AG09319 (cell line): ENCODE results near the gene PKP3.
A peak's percentile ranks its signal among the peaks of the same experiment; 100 is the strongest.

Source experiments
- DNase-seq: peaks from one replicate; pipeline ENCODE4 v3.0.0-alpha.2; 2010; ENCODE audit warnings: low read depth; ENCODE audit errors: extremely low read depth
- CTCF ChIP-seq: IDR thresholded peaks from 2 replicates; pipeline ENCODE4 v1.5.1; 2011; ENCODE audit warnings: low read depth, mild to moderate bottlenecking, inconsistent platforms, low read length, moderate library complexity

PKP3 gene

GRCh38 chr11:442611-443081 is 48.6 kb downstream of the PKP3 start:
- no peak for TF ChIP-seq CTCF
- DNase-seq: no peak

GRCh38 chr11:443542-444199 is 49.7 kb downstream of the PKP3 start:
- DNase-seq: no peak
- TF ChIP-seq CTCF: no peak

- TF ChIP-seq CTCF: no peak
- DNase-seq: no peak
These were observed 50.6 kb downstream of the PKP3 start for GRCh38 chr11:444396-445144.

- TF ChIP-seq CTCF: no peak
- DNase-seq: no peak
These were observed 52.0 kb downstream of the PKP3 start for GRCh38 chr11:445765-446588.

- no peak for TF ChIP-seq CTCF
- no peak for DNase-seq
These were observed 52.9 kb downstream of the PKP3 start for GRCh38 chr11:446891-447290.

- TF ChIP-seq CTCF: peak; percentile 91
- peak; percentile 60 for DNase-seq
These were observed 54.1 kb downstream of the PKP3 start for GRCh38 chr11:447923-448731.
